NOMO-1 treated with DMSO at 0.1 percent for 48 hours (cell line): ENCODE results near the gene FGF22.
"Not testable (repeated sequence)": the region's sequence is repeated elsewhere in the genome, so short reads cannot be mapped to it uniquely, and the experiment has no call there.

Experiments used
- DNase-seq: peaks from one replicate; lab custom pipeline; 2025; ENCODE audit not compliant: unreplicated experiment; lab: John Stamatoyannopoulos, UW

The FGF22 gene

GRCh38 chr19:607301-608154 is 32.2 kb upstream of the FGF22 start:
- no peak for DNase-seq

GRCh38 chr19:608155-609003 is 31.3 kb upstream of the FGF22 start:
- DNase-seq: no peak

DNA sequence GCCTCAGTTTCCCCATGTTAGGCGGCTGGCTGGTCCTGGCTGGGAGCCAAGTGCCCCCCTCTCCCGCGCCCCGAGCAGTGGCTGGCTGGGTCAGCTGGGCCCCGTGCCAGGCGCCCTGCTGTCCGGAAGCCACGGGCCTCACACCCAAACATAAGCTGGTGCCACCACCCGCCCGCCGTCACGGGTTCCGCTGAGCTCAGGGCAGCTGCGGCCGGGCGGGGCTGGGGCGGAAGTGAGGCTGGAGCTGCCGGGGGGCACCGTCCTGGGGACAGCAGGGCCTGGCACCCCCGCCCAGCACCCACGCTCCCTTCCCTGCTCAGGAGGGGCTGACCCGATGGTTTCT is 30.7 kb upstream of the FGF22 start:
- DNase-seq: peak; percentile 31

DNA sequence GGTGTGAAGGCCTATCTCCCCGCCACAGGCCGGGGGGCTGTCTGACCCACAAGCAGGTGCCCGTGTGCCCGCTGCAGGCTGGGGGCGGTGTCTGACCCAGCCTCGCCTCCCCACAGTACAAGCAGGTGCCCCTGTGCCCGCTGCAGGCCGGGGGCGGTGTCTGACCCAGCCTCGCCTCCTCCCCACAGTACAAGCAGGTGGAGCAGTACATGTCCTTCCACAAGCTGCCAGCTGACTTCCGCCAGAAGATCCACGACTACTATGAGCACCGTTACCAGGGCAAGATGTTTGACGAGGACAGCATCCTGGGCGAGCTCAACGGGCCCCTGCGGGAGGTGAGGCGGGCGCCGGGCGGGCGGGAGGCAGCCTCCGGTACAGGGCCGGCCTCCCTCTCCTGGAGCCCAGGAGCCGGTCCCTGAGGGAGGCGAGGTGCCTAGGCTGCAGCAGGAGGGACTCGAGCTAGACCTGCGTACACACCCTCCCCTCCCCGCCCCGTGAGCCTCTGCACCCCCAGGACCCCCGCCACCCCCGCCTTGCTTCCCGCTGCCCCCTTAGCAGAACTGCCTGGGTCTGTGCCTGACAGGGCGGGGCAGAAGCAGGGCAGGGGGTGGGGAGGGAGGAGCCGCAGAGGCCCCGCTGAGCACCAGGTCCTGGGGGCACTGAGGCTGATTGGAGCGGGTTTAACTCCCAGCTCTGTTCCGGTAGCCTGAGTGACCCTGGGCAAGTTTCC is 29.4 kb upstream of the FGF22 start:
- no peak for DNase-seq

DNA sequence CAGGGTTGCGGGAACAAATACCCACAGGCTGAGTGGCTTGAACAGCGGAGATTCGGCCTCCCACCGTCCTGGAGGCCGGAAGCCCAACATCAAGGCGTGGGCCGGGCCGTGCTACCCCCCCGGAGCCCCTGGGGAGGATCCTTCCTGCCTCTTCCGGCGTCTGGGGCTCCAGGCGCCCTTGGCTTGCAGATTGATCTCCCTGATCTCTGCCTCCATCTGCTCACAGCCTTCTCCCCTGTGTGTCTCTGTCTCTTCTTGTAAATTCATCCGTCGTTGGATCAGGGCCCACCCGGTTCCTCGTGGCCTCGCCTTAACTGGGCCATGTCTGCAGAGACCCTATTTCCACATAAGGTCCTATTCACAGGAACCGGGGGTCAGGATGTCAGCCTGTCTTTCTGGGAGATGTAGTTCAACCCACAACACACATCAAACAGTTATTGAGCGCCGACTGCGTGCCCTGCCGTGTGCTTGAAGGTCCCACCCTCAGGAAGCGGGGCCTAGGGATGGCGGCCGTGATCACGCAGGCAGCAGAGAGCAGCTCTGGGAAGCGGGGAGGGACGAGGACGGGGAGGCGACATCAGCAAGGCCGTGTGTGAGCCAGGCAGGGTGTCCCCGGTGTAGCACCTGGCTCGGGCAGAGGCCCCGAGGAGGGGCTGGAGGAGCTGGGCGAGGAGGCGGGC is 28.7 kb upstream of the FGF22 start:
- DNase-seq: no peak

- no peak for DNase-seq
Observed at GRCh38 chr19:611481-611868, 28.2 kb upstream of the FGF22 start.

DNA sequence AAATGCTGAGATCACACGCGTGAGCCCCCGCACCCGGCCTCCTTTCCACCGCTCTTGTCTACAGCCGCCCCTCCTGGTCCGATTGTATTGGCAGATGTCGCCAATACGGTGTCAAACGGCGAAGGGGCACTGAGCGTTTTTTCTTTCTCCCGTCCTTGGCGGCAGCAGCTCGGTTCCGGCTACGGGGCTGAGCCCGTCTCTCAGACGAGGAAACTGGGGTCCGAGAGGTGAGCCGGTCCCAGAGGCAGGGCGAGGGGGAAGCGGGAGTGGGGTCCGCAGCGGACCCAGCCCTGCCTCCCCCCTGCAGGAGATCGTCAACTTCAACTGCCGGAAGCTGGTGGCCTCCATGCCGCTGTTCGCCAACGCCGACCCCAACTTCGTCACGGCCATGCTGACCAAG is 26.7 kb upstream of the FGF22 start:
- no peak for DNase-seq

- DNase-seq: no peak
Observed at GRCh38 chr19:613732-614567, 25.7 kb upstream of the FGF22 start.

DNA sequence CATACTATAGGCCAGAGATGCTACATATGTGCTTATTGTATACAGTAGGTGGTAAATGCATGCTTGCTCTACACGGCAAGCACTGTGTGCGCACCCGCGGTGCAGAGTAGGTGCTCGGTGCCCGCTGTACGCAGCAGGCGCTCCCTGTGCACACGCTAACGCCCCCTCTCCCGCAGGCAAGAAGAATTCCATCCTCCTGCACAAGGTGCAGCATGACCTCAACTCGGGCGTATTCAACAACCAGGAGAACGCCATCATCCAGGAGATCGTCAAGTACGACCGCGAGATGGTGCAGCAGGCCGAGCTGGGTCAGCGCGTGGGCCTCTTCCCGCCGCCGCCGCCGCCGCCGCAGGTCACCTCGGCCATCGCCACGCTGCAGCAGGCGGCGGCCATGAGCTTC is 24.1 kb upstream of the FGF22 start:
- DNase-seq: no peak

- no peak for DNase-seq
Observed at GRCh38 chr19:616062-616700, 23.5 kb upstream of the FGF22 start.

DNA sequence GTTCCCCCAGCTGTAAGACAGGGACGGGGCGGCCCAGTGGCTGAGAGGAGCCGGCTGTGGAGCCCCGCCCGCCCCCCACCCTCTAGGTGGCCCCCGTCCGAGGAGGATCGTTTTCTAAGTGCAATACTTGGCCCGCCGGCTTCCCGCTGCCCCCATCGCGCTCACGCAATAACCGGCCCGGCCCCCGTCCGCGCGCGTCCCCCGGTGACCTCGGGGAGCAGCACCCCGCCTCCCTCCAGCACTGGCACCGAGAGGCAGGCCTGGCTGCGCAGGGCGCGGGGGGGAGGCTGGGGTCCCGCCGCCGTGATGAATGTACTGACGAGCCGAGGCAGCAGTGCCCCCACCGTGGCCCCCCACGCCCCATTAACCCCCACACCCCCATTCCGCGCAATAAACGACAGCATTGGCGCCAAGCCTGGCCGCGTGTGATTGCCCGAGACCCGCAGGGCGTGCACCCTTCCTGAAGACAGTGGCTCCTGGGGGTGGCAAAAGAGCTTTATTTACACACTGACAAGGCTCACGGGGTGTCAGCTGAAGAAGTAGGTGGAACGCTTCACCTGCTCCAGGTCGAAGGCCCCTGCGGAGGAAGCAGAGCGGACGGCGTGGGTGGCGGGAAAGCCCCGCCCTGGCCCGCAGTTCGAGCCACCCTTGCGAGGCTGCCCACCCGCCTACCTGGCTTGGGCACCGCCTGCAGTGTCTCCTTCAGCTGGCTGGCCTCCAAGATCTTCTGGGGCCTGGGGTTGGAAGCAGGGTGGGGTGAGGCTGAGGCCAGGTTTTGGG is 22.7 kb upstream of the FGF22 start:
- no peak for DNase-seq

DNA sequence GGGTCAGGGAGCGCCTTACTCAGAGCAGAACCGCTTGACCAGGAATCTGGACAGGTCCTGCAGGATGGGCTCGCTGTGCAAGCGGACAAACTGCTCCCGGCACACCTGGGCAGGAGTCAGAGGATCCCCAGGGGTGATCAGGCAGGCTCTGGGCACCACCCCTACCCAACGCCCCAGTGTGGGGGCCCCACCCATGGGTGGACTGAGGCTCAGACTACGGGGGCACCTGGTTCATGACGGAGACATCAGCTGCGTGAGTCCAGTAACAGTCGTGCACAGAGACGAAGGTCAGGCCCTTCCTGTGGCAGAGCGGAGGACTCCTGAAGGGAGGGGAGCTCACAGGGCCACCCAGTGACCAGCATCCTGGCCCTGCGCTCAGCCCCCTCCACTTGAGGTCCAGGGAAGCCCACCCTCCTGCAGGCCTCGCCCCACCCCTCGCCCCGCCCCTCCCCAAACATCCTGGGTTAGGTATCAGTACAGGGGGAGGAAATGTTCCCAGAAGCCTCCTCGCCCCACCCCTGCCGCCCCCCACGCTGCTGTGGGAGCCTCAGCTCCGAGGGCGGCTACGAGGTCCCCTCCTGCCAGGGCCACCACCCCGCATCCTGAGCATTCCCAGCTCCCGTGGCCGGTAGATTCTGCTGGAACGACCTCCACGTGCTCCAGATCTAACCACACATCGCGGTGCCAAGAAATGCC is 22.0 kb upstream of the FGF22 start:
- no peak for DNase-seq

GRCh38 chr19:618247-618619 is 21.4 kb upstream of the FGF22 start:
- no peak for DNase-seq

GRCh38 chr19:618674-619285 is 20.9 kb upstream of the FGF22 start:
- no peak for DNase-seq

- DNase-seq: no peak
Observed at GRCh38 chr19:619286-620002, 20.2 kb upstream of the FGF22 start.

DNA sequence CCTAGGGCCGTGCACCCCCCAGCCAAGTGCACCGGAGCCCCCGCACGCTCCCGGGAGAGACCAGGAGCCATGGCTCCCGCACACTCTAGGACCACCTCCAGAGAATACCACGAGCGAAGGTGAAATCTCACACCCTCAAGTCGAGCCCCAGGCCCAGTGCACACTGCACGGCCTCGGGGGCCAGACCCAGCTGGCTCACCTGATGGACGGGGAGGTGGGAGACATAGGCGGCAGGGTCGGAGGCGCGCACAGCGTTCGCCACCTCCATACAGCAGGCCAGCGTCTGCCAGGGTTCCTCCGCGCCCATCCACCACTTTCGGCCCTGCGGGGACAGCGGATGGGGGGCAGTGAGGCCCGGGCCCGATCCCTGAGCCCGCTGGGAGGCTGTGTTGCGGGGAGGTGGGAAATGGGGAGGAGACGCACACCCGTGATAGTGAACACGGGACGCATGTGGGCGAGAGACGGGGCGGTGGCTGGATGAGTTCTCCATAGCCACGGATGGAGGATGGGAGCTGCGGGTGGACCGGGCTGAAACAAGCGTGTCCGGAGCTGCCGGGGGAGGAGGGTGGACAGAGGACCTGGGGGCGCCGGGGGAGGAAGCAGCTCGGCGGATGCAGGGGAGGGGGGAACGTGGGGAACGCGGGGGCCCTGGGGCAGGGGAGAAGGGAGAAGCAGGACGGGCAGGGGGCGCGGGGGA is 19.4 kb upstream of the FGF22 start:
- DNase-seq: no peak

GRCh38 chr19:621191-621590 is 18.5 kb upstream of the FGF22 start:
- DNase-seq: not testable (repeated sequence)
